ENCODE measurements around the gene MARK4. TPM values are rescaled to one million over a fixed set of nuclear protein-coding genes. Genes with fewer than 3 reads are reported as not detected.
"Not testable (repeated sequence)": the region's sequence is repeated elsewhere in the genome, so short reads cannot be mapped to it uniquely, and the experiment has no call there.

The MARK4 gene
- total RNA-seq, 1 experiment from 2014 or later, result 44.0 TPM

- intact Hi-C loops (cut with micrococcal nuclease; ENCODE audit: unreplicated experiment), result no loop called here
- BruUV-seq (replicated peaks), result no TSS peak
- H3K9me3 ChIP-seq (ENCODE audit: low read depth, low read length, poor library complexity, severe bottlenecking), result no peaks in the 10 kb centered on the region
- H3K27me3 ChIP-seq (replicated peaks; ENCODE audit: insufficient read depth, low read depth, low read length, poor library complexity), result peaks cover 33% of the 10 kb centered on the region
- no peak overlapping the region for H3K4me3 ChIP-seq (ENCODE audit: low read depth, low read length, poor library complexity, severe bottlenecking)
- H3K27ac ChIP-seq (ENCODE audit: low read depth, low read length, poor library complexity, severe bottlenecking), result no peak overlapping the region
- no peaks in the 10 kb centered on the region for H3K4me1 ChIP-seq (ENCODE audit: insufficient read depth, low read length, poor library complexity, severe bottlenecking)
- POLR2A ChIA-PET (ENCODE audit: low non-redundant PET), result no interaction called here
- no peaks in the 10 kb centered on the region for H3K36me3 ChIP-seq (ENCODE audit: insufficient read depth, low read length, poor library complexity, severe bottlenecking)
- DNase-seq (ENCODE audit: low spot score), result no peak
- CTCF ChIA-PET, result no interaction called here
- no peak for TF ChIP-seq CTCF (conservative IDR thresholded peaks at IDR 0.05; ENCODE audit: low read depth, low read length)
- no peak for TF ChIP-seq EZH2 (IDR thresholded peaks at IDR 0.05; ENCODE audit: borderline replicate concordance, low read depth, low read length, poor library complexity, severe bottlenecking)
These were observed 28.3 kb upstream of the MARK4 start for GRCh38 chr19:45222724-45223123.

- Histone ChIP-seq H3K4me1 (ENCODE audit: insufficient read depth, low read length, poor library complexity, severe bottlenecking) (no peaks in the 10 kb centered on the region), H3K27me3 (replicated peaks; ENCODE audit: insufficient read depth, low read depth, low read length, poor library complexity) (peaks cover 22% of the 10 kb centered on the region), H3K4me3 (ENCODE audit: low read depth, low read length, poor library complexity, severe bottlenecking) (no peak overlapping the region), H3K27ac (ENCODE audit: low read depth, low read length, poor library complexity, severe bottlenecking) (no peak overlapping the region), H3K36me3 (ENCODE audit: insufficient read depth, low read length, poor library complexity, severe bottlenecking) (no peaks in the 10 kb centered on the region), H3K9me3 (ENCODE audit: low read depth, low read length, poor library complexity, severe bottlenecking) (no peaks in the 10 kb centered on the region)
- ChIA-PET CTCF (no interaction called here), POLR2A (ENCODE audit: low non-redundant PET) (no interaction called here)
- DNase-seq (ENCODE audit: low spot score), result no peak
- TF ChIP-seq CTCF (conservative IDR thresholded peaks at IDR 0.05; ENCODE audit: low read depth, low read length) (no peak), EZH2 (IDR thresholded peaks at IDR 0.05; ENCODE audit: borderline replicate concordance, low read depth, low read length, poor library complexity, severe bottlenecking) (no peak)
- BruUV-seq (replicated peaks), result no TSS peak
- intact Hi-C loops (cut with micrococcal nuclease; ENCODE audit: unreplicated experiment), result no loop called here
These were observed 27.2 kb upstream of the MARK4 start for GRCh38 chr19:45223879-45224278.

- ChIA-PET POLR2A (ENCODE audit: low non-redundant PET) (no interaction called here), CTCF (no interaction called here)
- Histone ChIP-seq H3K36me3 (ENCODE audit: insufficient read depth, low read length, poor library complexity, severe bottlenecking) (no peaks in the 10 kb centered on the region), H3K4me1 (ENCODE audit: insufficient read depth, low read length, poor library complexity, severe bottlenecking) (no peaks in the 10 kb centered on the region), H3K4me3 (ENCODE audit: low read depth, low read length, poor library complexity, severe bottlenecking) (no peak overlapping the region), H3K27ac (ENCODE audit: low read depth, low read length, poor library complexity, severe bottlenecking) (no peak overlapping the region), H3K9me3 (ENCODE audit: low read depth, low read length, poor library complexity, severe bottlenecking) (no peaks in the 10 kb centered on the region), H3K27me3 (replicated peaks; ENCODE audit: insufficient read depth, low read depth, low read length, poor library complexity) (peaks cover 15% of the 10 kb centered on the region)
- BruUV-seq (replicated peaks), result no TSS peak
- TF ChIP-seq CTCF (conservative IDR thresholded peaks at IDR 0.05; ENCODE audit: low read depth, low read length), result no peak
- TF ChIP-seq EZH2 (IDR thresholded peaks at IDR 0.05; ENCODE audit: borderline replicate concordance, low read depth, low read length, poor library complexity, severe bottlenecking), result no peak
- DNase-seq (ENCODE audit: low spot score), result no peak
- intact Hi-C loops (cut with micrococcal nuclease; ENCODE audit: unreplicated experiment), result no loop called here
These were observed 26.4 kb upstream of the MARK4 start for GRCh38 chr19:45224645-45225044.

DNA sequence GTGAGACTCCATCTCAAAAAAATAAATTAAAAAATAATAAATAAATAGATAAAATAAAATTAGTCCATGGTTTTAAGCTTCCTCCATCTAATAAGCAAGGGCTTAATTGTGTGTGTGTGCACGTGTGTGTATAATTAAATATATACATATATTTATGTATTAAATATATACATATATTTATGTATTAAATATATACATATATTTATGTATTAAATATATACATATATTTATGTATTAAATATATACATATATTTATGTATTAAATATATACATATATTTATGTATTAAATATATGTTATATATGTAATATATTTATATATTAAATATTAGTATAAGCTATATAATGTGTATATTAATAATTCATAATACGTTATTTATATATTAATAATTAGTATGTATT is 22.0 kb upstream of the MARK4 start:
- CTCF ChIA-PET; BruUV-seq (replicated peaks); H3K4me3 ChIP-seq (ENCODE audit: low read depth, low read length, poor library complexity, severe bottlenecking); H3K27ac ChIP-seq (ENCODE audit: low read depth, low read length, poor library complexity, severe bottlenecking); intact Hi-C loops (cut with micrococcal nuclease; ENCODE audit: unreplicated experiment); H3K36me3 ChIP-seq (ENCODE audit: insufficient read depth, low read length, poor library complexity, severe bottlenecking); H3K9me3 ChIP-seq (ENCODE audit: low read depth, low read length, poor library complexity, severe bottlenecking); H3K4me1 ChIP-seq (ENCODE audit: insufficient read depth, low read length, poor library complexity, severe bottlenecking); POLR2A ChIA-PET (ENCODE audit: low non-redundant PET); DNase-seq (ENCODE audit: low spot score): not testable (repeated sequence)
- H3K27me3 ChIP-seq (replicated peaks; ENCODE audit: insufficient read depth, low read depth, low read length, poor library complexity), result peaks cover 12% of the 10 kb centered on the region
